HS-5 (cell line): ENCODE measurements around the gene ABL2.

ENCODE experiments used
- DNase-seq: peaks from one replicate; pipeline ENCODE4 v3.0.0-alpha.2; 2012; ENCODE audit warnings: low read depth

Gene ABL2

DNA sequence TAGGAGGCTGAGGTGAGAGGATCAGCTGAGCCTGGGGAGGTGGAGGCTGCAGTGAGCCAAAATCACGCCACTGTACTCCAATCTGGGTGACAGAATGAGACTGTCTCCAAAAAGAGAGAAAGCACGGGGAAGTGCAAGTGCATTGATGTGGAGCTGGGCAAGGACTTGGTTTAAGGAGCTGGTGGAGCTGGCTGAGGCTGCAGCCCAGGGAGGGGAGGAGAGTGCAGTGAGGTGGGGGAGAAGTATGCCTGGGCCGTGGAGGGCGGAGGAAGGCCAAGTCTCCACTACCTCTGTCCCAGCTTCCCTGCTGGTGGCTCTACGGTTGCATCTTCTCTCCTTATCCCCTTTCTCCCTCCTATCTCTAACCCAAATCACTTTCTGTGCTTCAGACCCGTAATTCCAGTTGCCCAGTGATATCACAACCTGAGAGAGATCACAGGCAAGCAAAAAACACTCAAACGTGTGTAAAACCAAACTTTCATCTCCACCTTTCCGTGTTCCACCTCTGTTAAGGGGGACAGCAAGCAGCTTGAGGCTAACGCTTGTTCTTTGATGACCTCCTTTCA lies 136.5 kb downstream of the ABL2 start:
- DNase-seq, result no peak

- no peak for DNase-seq
These were observed 137.7 kb downstream of the ABL2 start for GRCh38 chr1:179091691-179092165.

DNA sequence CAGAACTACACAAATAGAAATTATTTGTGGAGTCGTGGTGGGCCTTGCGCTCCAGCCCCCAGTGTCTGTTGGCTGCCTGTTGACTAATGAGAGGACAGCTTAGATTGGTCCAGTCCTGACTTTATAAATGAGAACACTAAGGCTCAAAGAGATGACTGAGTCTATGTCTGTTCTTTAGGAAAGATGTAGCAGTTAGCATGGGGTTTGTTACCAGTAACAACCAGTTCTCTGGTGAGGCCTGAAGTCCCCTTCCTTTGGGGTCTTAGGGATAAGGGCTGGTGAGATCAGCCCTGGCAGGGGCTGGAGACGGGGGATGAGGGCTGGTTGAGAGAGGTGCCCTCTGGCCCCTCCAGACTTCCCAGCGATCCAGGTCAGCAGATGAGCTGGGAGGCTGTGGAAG lies 138.6 kb downstream of the ABL2 start:
- no peak for DNase-seq

DNA sequence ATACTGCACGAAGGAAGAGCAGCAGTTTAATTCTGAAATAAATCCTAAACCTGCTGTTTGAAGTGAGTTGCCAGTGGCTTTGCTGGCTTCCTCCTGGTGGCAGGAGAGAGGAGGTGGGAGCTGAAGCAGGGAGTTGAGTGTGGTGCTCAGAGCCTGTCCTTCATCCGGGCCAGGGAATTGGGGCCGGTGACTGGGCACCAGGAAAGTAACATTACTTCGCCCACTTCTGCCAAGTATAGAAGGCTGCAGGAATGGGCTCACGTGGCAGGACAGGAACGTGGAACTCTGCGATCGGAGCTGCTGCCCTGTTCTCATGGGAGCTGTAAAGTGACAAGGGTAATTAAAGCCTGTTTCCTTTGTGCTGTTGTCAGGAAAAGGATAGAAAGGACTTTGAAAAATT lies 139.0 kb downstream of the ABL2 start:
- no peak for DNase-seq

DNA sequence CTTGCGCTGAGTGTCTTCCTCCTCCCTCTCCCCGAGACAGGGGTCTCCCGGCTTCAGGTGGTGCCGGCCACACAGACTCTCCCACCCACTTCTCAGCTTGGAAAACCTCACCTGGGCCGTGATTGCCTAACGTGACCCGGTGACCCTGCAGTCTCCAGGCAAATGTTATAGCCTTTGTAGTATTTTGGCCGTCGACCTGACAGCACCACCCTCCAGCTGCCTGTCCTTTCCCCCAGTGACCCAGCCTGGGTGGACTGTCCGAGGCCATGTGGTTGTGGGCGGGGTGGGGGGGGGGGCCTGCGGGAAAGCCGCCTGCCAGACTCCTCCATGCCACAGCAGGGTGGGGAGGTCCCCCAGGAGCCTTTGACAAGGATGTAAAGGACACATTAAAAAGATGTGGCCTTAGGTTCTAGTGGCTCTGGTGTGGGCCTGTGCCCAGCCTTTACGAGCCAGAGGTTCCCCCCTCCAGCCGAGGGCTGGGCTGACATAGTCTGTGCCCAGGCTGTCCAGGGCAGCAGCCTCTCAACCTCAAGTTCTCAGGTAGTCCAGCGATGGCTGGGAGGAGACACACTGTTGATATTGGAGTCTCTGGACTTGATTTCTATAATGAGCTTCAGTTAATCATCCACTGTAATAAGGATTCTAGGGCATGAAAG lies 139.5 kb downstream of the ABL2 start:
- DNase-seq, result no peak

DNA sequence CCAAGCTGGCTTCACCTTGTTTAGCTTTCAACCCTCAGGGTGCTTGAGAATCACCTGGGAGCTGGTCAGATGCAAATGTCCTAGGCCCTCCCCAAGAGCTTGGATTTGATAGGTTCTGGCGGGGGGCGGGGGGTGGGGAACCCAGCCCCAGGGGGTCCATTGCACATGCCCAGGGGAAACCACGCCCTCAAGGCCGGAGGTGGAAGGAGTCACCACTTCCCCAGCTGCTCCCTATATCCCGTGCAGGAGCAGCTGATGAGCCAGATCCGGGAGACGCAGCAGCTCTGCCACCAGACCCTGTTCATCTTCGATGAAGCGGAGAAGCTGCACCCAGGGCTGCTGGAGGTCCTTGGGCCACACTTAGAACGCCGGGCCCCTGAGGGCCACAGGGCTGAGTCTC lies 141.8 kb downstream of the ABL2 start:
- DNase-seq, result no peak

DNA sequence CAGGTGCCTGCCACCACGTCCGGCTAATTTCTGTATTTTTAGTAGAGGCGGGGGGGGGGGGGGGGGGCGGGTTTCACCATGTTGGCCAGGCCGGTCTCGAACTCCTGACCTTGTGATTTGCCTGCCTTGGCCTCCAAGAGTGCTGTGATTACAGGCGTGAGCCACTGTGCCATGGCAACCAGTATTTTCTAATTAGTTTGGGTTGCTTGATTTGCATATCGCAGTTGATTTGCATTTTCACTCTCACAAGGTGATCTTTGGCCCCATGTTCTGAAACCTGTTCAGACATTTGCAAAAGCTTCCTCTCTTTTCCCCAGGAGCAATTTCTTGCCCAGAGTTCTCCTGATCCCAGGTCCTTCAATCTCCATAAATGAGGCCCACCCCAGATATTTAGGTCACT lies 145.9 kb downstream of the ABL2 start:
- no peak for DNase-seq

DNA sequence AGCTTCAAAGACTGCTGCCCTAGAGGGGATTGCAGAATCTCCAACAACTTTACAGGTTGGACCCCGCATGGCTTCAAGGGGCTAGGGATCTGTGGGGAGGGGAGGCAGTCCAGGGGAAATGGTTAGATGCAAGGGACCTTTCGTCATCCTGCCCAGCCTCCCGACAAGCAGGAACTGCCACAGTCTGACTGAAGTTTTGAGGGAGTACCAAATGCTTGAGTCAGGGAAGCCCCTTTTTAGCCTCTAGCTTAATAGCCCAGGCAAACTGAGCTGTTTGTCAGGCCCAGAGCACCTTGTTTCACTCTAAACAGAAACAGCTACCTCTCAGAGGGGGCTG lies 146.5 kb downstream of the ABL2 start:
- DNase-seq, result no peak

GRCh38 chr1:179082333-179082998 lies 147.0 kb downstream of the ABL2 start:
- DNase-seq, result no peak

GRCh38 chr1:179081687-179082332 lies 147.7 kb downstream of the ABL2 start, which contains the start of gene TOR3A:
Gene TOR3A, plus strand, starts transcription at chr1:179082070. Its CDS starts 59 bp downstream, at chr1:179082129.
- DNase-seq, result peak; percentile 64

DNA sequence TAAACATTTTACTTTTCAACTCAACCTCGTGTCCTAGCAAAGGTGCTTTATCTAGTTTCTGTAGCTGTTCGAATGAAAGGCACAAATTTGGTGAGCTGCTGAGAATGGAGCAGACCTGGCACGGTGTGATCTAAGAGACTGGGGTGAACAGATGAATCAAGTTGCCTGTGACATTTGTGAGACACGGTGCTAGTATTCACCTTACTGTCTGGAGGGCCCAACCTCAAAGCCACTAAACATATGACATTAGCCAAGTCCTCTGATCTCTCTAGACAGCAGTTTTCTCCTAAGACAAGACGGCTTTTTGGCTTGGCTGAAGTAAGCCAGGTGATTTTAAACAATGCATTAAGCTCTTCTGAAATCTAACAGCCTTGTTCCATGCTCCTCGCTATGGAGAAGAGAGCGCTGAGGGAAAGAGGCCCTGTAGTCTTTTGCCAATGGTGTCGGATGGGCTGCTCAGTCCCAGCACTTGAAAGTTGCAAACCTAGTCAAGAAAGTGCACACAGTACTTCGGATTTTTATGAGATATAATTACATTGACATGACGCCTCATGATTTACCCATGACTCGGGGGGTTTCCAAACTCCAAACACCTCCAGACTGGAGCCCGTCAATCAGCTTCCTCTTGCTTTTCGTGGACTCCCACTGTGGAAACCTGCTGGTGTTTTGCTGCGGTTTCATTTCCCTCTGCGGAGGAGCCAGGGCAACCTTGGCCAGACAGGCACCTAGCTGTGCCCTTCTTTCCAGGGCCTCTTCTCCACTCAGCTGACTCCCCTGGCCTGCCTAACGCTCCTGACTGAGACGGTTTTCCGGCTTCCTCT lies 148.4 kb downstream of the ABL2 start:
- no peak for DNase-seq

- no peak for DNase-seq
These were observed 150.2 kb downstream of the ABL2 start for GRCh38 chr1:179079113-179079761.

GRCh38 chr1:179077396-179077795 lies 152.1 kb downstream of the ABL2 start:
- DNase-seq, result no peak

DNA sequence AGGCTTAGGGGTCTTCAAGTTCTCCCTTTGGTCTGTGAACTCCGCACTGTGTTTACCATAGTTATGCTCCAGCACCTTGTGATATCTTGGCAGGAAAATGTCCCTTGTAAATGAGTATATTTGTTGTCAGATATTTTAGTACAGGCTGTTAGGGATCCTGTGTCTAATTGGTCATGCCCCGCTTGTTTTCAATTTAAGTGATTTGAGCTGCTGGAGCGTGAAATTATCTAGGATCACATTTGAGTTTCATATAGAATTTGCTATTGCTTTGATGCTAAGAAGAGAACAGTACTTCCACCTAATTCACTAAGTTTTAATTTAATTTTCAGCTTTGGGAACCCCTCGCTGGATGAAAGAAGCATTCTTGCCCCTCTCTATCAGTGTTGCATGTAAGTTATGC lies 163.0 kb downstream of the ABL2 start:
- DNase-seq, result no peak

DNA sequence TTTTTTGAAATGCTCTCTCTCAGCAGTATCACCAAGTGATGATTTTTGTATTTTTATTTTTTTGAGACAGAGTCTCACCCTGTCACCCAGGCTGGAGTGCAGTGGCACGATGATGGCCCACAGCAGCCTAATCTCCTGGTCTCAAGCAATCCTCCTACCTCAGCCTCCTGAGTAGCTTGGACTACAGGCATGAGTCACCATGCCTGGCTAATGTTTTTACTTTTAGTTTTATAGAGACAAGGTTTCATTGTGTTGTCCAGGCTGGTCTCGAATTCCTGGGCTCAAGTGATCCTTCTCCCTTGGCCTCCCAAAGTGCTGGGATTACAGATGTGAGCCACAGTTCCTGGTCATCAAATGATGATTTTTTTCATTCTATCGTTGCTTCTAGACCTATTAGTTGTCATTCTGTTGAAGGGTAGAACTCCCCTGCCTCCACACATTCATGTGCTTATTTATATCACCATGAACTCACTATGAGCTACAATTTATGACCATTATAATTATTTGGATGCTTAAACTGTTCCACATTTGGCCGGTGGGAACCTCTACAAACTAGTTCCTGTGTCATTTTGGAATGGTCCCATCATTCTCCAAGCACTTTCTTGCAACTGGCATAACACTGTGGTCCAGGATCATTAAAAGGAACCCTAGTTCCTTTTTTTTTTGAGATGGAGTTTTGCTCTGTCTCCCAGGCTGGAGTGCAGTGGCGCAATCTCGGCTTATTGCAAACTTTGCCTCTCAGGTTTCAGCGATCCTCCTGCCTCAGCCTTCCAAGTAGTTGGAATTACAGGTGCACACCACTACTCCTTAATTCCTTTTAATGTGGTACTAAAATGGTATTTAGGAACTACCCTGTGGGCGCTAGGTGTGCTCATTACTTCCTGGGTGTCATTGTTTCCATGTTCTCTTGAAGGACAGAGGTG lies 167.9 kb downstream of the ABL2 start:
- DNase-seq, result no peak

DNA sequence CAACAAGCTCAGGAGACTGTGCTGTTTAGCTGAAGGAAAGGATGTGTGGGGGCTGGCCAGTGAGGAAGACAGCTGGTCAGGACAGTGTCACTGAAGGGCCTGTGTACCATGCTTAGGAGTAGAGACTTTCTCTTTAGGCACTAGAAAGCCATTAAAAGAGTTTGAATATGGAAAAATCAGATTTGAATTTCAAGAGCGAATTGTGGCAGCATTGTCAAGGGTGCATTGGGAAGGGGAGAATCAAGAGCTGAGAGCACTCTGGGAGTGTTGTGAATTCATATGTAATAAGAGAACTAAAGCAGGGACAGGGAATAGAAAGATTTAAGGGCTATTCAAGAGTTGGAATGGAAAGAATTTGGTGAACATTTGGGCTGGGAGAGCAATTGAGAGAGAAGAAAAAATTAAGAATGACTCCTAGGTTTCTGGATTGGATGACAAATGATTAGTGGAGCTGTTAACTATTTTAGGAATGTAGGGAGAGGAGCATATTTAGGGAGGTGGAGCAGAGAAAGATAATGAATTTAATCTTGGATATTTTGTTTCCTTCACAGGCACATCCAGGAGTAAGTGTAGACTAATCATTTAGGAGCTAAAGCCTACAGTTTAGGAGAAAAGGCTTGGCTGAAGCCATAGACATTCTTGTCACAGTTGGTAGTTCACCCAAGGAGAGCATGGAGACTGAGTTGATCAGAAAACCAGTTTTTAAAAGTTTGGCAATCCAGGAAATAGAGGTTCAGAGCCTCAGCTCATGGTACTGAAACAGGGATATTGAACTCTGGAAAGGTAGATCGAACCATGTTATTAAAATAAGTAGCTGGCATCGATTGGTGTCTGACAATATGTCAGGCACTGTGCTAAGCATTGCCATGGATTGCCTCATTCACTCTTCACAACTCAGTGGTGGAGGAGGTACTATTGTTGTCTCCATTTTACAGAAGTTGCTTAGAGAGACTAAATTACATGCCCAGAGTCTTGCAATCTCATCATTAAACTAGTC lies 170.7 kb downstream of the ABL2 start:
- peak; percentile 63 for DNase-seq

DNA sequence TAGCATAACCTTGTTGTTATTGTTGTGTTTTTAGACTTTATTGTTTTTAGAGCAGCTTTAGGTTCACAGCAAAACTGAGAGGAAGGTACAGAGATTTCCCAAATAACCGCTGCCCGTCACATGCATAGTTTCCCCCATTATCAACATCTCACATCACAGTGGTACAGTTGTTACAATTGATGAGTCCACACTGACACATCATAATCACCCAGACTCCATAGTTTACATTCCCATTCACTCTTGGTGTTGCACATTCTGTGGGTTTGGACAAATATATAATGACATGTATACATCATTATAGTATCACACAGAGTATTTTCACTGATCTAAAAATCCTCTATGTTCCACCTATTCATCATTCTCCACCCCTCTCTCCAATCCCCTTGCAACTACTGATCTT lies 173.5 kb downstream of the ABL2 start:
- DNase-seq, result no peak

GRCh38 chr1:179053486-179053885 lies 176.0 kb downstream of the ABL2 start:
- DNase-seq, result no peak

- DNase-seq, result no peak
These were observed 176.7 kb downstream of the ABL2 start for GRCh38 chr1:179052776-179053175.
